OCI-LY7 (cell line): ENCODE measurements around the gene CEP95. TPM values are rescaled to one million over a fixed set of nuclear protein-coding genes. Genes with fewer than 3 reads are reported as not detected.

Experiments used
- BruUV-seq: library from RNA; stranded (reverse); fragments of 400-500 nt; replicated peaks from 2 replicates; lab custom pipeline; 2021; lab: Mats Ljungman, UMichigan
- CTCF ChIA-PET: fragments of 300-600 bp; sonication (Branson Sonifier 250); formaldehyde crosslinking; loops from one replicate; lab custom pipeline; 2022; ENCODE audit warnings: antibody characterized with exemption; ENCODE audit not compliant: unreplicated experiment; lab: Charles Lee
- POLR2A ChIA-PET: fragments of 300-600 bp; sonication (Branson Sonifier 250); formaldehyde crosslinking; loops from one replicate; lab custom pipeline; 2022; ENCODE audit warnings: antibody characterized with exemption; lab: Charles Lee
- DNase-seq: peaks from one replicate; pipeline ENCODE4 v3.0.0-alpha.2; 2015; ENCODE audit warnings: low spot score
- H2AFZ ChIP-seq: fragments of 200-600 bp; sonication (generic), shearing (Covaris generic); 2 replicates; pipeline ENCODE4 v1.6.1; 2014; ENCODE audit warnings: mild to moderate bottlenecking, antibody characterized with exemption, low read length, moderate library complexity
- H3K27ac ChIP-seq: fragments of 200-600 bp; sonication (generic); 2 replicates; pipeline ENCODE4 v1.5.1; 2014; ENCODE audit warnings: mixed run types, low read depth, mild to moderate bottlenecking, moderate library complexity, low read length, inconsistent platforms; ENCODE audit not compliant: poor library complexity, severe bottlenecking
- H3K36me3 ChIP-seq: fragments of 200-600 bp; sonication (generic); 2 replicates; pipeline ENCODE4 v1.6.1; 2014; ENCODE audit warnings: mild to moderate bottlenecking, antibody characterized with exemption, low read length, moderate library complexity, mixed read lengths; ENCODE audit not compliant: insufficient read depth
- H3K4me1 ChIP-seq: fragments of 200-600 bp; sonication (generic); 2 replicates; pipeline ENCODE4 v1.5.1; 2014; ENCODE audit warnings: mild to moderate bottlenecking, low read length; ENCODE audit not compliant: insufficient read depth, poor library complexity, severe bottlenecking
- H3K4me2 ChIP-seq: fragments of 200-600 bp; sonication (generic); 2 replicates; pipeline ENCODE4 v1.6.1; 2014; ENCODE audit warnings: mild to moderate bottlenecking, low read length
- H3K4me3 ChIP-seq: fragments of 200-600 bp; sonication (generic); 2 replicates; pipeline ENCODE4 v1.5.1; 2014; ENCODE audit warnings: mild to moderate bottlenecking, low read depth, low read length; ENCODE audit not compliant: poor library complexity, severe bottlenecking
- H3K79me2 ChIP-seq: fragments of 200-600 bp; sonication (generic); 2 replicates; pipeline ENCODE4 v1.6.1; 2016; ENCODE audit warnings: low read depth, mild to moderate bottlenecking, low read length, moderate library complexity, mixed read lengths; ENCODE audit not compliant: insufficient read depth
- H3K9me2 ChIP-seq: fragments of 200-600 bp; sonication (generic); 2 replicates; pipeline ENCODE4 v1.6.1; 2016; ENCODE audit warnings: mild to moderate bottlenecking, low read length, mixed read lengths; ENCODE audit not compliant: insufficient read depth
- H3K9me3 ChIP-seq: fragments of 200-600 bp; sonication (generic); 2 replicates; pipeline ENCODE4 v1.6.1; 2014; ENCODE audit warnings: mild to moderate bottlenecking, mixed run types, low read length, mixed read lengths
- H4K20me1 ChIP-seq: fragments of 200-600 bp; sonication (generic); 2 replicates; pipeline ENCODE4 v1.6.1; 2014; ENCODE audit warnings: mild to moderate bottlenecking, antibody characterized with exemption, low read length, moderate library complexity, mixed read lengths; ENCODE audit not compliant: insufficient read depth
- EZH2phosphoT487 ChIP-seq: fragments of 200-600 bp; sonication (generic); IDR thresholded peaks from 2 replicates; pipeline ENCODE4 v1.6.1; 2018; ENCODE audit warnings: low read depth, borderline replicate concordance, mild to moderate bottlenecking, mixed run types, antibody characterized with exemption, low read length, moderate library complexity, mixed read lengths
- intact Hi-C: fragments of 100-400 bp; cut with micrococcal nuclease; formaldehyde crosslinking; loops from one replicate; pipeline ENCODE4 v1.10.0; 2022; ENCODE audit not compliant: unreplicated experiment
- total RNA-seq, 2 experiments: library from RNA; depleted of rRNA in 1 of 2; stranded (reverse); fragments of >200 nt in 1 of 2; shearing (Covaris generic) in 1 of 2; gene quantifications; 2 replicates each; pipeline ENCODE4 v1.2.3, GENCODE V29; 2014 to 2022
- TF ChIP-seq, protein P1 (sequence below): fragments of 200-600 bp; sonication (generic); conservative IDR thresholded peaks from 2 replicates; pipeline ENCODE4 v1.5.1; 2014; ENCODE audit warnings: mild to moderate bottlenecking, antibody characterized with exemption, low read length, moderate library complexity, mixed read lengths

CEP95 gene
- total RNA-seq, 2 experiments from 2014 or later, result 62.7 to 89.6 TPM

DNA sequence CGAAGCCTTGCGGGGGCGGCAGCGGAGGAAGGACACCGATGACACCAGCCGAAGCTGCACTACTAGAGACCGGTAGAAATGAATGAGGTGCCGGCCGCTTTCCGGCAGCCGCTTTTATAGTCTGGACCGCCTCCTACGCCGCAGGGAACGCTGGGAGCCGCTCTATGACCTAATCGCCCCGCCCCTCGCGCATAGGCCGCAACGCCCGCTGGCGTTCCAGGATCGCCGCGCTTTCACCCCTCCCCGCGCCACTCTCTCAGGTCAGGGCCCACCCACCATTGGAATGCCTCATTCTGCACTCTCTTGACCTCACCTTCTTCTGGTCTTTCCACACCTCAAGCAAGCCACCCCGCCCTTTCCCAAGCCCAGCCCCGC lies 589 bp upstream of the CEP95 start, which contains the start of gene DDX5:
Gene DDX5 (minus strand): TSS at position 89 of the 375 bp plus-strand sequence. CDS start 170 bp downstream, outside the sequence.
- ChIA-PET CTCF (interaction anchor here (0.6 to 0.7 kb wide), 2 partner anchors 283 to 490 kb away, joined by 4 to 6 read pairs; no protein-coding TSS in a partner anchor), POLR2A (interaction anchor here (0.6 to 2.3 kb wide), 10 partner anchors 9 to 771 kb away, joined by 3 to 17 read pairs (median 4); partner anchors contain the start of gene POLG2)
- Histone ChIP-seq H3K9me2 (no peaks in the 10 kb centered on the region), H3K36me3 (peaks cover 79% of the 10 kb centered on the region), H3K9me3 (no peaks in the 10 kb centered on the region), H2AFZ (peak within 1 kb of the TSS; percentile 71), H3K4me1 (peaks cover 40% of the 10 kb centered on the region), H3K27ac (peak within 1 kb of the TSS; percentile 90), H3K79me2 (peaks cover 90% of the 10 kb centered on the region), H3K4me2 (peak within 1 kb of the TSS; percentile 96), H4K20me1 (peaks cover 50% of the 10 kb centered on the region), H3K4me3 (peak within 1 kb of the TSS; percentile 100)
- DNase-seq, result peak; percentile 97
- TF ChIP-seq EZH2phosphoT487, result no peak
- TF ChIP-seq, protein P1, sequence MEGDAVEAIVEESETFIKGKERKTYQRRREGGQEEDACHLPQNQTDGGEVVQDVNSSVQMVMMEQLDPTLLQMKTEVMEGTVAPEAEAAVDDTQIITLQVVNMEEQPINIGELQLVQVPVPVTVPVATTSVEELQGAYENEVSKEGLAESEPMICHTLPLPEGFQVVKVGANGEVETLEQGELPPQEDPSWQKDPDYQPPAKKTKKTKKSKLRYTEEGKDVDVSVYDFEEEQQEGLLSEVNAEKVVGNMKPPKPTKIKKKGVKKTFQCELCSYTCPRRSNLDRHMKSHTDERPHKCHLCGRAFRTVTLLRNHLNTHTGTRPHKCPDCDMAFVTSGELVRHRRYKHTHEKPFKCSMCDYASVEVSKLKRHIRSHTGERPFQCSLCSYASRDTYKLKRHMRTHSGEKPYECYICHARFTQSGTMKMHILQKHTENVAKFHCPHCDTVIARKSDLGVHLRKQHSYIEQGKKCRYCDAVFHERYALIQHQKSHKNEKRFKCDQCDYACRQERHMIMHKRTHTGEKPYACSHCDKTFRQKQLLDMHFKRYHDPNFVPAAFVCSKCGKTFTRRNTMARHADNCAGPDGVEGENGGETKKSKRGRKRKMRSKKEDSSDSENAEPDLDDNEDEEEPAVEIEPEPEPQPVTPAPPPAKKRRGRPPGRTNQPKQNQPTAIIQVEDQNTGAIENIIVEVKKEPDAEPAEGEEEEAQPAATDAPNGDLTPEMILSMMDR, result no peak
- intact Hi-C loops, result no loop called here
- no TSS peak for BruUV-seq

DNA sequence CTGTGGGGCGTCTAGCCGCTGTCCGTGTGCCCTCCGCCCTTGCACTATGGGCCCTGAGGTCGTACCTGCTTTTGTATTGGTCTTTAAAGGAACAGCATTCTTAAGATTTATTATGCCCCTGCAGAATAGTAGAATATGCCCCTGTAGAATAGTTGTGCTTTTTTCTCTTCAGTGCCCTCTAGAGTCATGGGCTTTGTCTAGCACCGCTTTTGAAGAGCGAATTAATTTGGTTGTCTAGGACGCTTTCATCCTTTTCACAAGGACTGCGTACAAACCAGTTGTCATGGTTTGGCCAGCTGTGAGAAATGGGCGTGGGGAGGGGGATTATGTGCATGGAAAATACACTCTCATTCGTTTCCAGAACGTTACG lies 621 bp downstream of the CEP95 start:
- Histone ChIP-seq H3K9me2 (no peaks in the 10 kb centered on the region), H3K4me3 (peak overlapping the region; percentile 100), H3K36me3 (peaks cover 79% of the 10 kb centered on the region), H3K4me2 (peak overlapping the region; percentile 96), H3K27ac (peak overlapping the region; percentile 90), H2AFZ (peak overlapping the region; percentile 71; the same call in 1 of the 2 replicates), H3K9me3 (no peaks in the 10 kb centered on the region), H3K4me1 (peaks cover 29% of the 10 kb centered on the region), H4K20me1 (peaks cover 40% of the 10 kb centered on the region), H3K79me2 (peaks cover 78% of the 10 kb centered on the region)
- BruUV-seq, result no TSS peak
- intact Hi-C loops, result no loop called here
- CTCF ChIA-PET, result no interaction called here
- POLR2A ChIA-PET, result interaction anchor here (0.5 to 2.3 kb wide), 6 partner anchors 11 to 1628 kb away, joined by 3 to 11 read pairs (median 5); partner anchors contain the start of gene POLG2
- DNase-seq, result peak; percentile 85
- TF ChIP-seq, protein P1, result peak; percentile 81
- TF ChIP-seq EZH2phosphoT487, result no peak

DNA sequence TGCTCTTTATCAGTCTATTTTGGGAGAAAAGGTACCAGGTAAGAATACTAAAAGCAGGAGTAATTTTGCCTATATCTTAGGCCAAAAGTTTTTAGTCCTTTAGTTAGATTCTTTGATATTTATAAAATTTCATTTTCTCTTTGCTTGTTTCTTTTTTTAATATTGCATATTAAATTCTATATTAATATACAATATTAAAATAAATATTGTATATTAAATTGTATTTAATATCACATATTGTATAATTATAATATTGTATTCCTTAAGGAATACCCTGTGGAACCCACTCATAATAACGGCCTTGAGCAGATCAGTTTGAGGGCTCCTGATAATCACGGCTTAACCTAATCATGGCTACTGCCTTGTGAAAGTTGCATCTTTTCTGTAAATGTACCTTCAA lies 1.9 kb downstream of the CEP95 start:
- Histone ChIP-seq H3K9me3 (no peaks in the 10 kb centered on the region), H3K79me2 (peaks cover 71% of the 10 kb centered on the region), H3K9me2 (no peaks in the 10 kb centered on the region), H3K36me3 (peaks cover 79% of the 10 kb centered on the region), H2AFZ (no peak overlapping the region), H3K4me2 (peak overlapping the region; percentile 96), H3K4me3 (peak overlapping the region; percentile 100), H3K4me1 (peaks cover 21% of the 10 kb centered on the region), H4K20me1 (peaks cover 27% of the 10 kb centered on the region), H3K27ac (no peak overlapping the region)
- no TSS peak for BruUV-seq
- intact Hi-C loops, result no loop called here
- no peak for TF ChIP-seq EZH2phosphoT487
- TF ChIP-seq, protein P1, result no peak
- CTCF ChIA-PET, result no interaction called here
- POLR2A ChIA-PET, result interaction anchor here (0.5 to 0.6 kb wide), 2 partner anchors 52 to 110 kb away, joined by 3 read pairs; no protein-coding TSS in a partner anchor
- DNase-seq, result no peak
